Measurements from ENCODE around the gene CRLF1.

The CRLF1 gene

DNA sequence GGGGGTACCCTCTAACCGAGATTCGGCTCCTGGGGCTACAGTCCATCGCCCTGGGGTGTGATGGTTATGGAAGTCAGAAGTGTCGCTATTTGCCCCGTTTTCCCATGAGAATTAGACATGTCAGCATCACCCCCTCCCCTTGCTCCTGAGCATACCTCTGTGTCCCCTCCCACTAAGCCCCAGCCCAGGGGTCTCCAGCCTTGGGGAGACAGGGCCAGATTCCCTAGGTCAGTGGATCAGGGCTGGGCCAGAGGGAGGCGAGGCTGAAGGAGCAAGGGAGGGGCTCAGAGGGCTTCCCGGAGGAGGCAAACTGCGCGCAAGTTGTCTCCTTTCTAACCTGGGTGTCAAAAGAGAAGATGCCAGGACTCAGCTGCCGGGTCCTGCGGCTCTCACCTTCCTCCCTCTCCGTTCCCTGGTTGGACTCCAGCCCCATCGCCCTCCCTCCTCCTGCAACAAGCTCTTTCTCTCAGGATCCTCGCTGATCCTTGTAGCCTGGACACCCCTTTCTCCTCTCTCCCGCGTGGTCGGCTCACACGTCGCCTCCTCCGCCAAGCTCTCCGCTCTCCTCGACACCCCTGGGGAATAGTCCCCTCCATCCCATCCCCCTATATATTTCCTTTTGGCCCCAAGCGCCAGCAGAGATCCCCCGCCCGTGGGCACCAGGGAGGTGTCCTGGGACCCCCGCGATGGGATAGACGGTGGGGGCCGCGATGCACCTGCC is 5.6 kb upstream of the CRLF1 start (continued):
- TF ChIP-seq, protein P1, sequence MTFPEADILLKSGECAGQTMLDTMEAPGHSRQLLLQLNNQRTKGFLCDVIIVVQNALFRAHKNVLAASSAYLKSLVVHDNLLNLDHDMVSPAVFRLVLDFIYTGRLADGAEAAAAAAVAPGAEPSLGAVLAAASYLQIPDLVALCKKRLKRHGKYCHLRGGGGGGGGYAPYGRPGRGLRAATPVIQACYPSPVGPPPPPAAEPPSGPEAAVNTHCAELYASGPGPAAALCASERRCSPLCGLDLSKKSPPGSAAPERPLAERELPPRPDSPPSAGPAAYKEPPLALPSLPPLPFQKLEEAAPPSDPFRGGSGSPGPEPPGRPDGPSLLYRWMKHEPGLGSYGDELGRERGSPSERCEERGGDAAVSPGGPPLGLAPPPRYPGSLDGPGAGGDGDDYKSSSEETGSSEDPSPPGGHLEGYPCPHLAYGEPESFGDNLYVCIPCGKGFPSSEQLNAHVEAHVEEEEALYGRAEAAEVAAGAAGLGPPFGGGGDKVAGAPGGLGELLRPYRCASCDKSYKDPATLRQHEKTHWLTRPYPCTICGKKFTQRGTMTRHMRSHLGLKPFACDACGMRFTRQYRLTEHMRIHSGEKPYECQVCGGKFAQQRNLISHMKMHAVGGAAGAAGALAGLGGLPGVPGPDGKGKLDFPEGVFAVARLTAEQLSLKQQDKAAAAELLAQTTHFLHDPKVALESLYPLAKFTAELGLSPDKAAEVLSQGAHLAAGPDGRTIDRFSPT (tag by site-specific recombination; IDR thresholded peaks at IDR 0.05) = peak; percentile 36; the same call in 1 of the 2 replicates
- TF ChIP-seq GLIS2 (tag by site-specific recombination; IDR thresholded peaks at IDR 0.05) = peak; percentile 60
- TF ChIP-seq OSR2 (tag by site-specific recombination; IDR thresholded peaks at IDR 0.05) = no peak
- TF ChIP-seq ZNF701 (tag by site-specific recombination; IDR thresholded peaks at IDR 0.05) = no peak
- no peak for TF ChIP-seq HOXD13 (CRISPR knock-in tag; IDR thresholded peaks at IDR 0.05; ENCODE audit: borderline replicate concordance)
- peak; percentile 82 for TF ChIP-seq ZNF335 (tag by site-specific recombination; conservative IDR thresholded peaks at IDR 0.05)
- no peak for TF ChIP-seq ZNF2 (tag by site-specific recombination; IDR thresholded peaks at IDR 0.05)
- TF ChIP-seq ZIC2 (tag by site-specific recombination; IDR thresholded peaks at IDR 0.05) = peak; percentile 29; the same call in 1 of the 2 replicates
- TF ChIP-seq ZSCAN30 (tag by site-specific recombination; IDR thresholded peaks at IDR 0.05) = no peak
- TF ChIP-seq ZFP37 (tag by site-specific recombination; IDR thresholded peaks at IDR 0.05) = no peak
- TF ChIP-seq ZNF76 (tag by site-specific recombination; IDR thresholded peaks at IDR 0.05; ENCODE audit: borderline replicate concordance, low read depth) = no peak
- no peak for TF ChIP-seq ZNF266 (tag by site-specific recombination; IDR thresholded peaks at IDR 0.05; ENCODE audit: low read depth)
- no peak for TF ChIP-seq SCRT1 (tag by site-specific recombination; IDR thresholded peaks at IDR 0.05; ENCODE audit: borderline replicate concordance)
- TF ChIP-seq ZNF169 (tag by site-specific recombination; IDR thresholded peaks at IDR 0.05) = no peak
- TF ChIP-seq ZXDB (tag by site-specific recombination; IDR thresholded peaks at IDR 0.05) = peak; percentile 42; the same call in 1 of the 2 replicates
- TF ChIP-seq PRDM1 (tag by site-specific recombination; IDR thresholded peaks at IDR 0.05) = peak; percentile 72
- no peak for TF ChIP-seq ZNF514 (tag by site-specific recombination; IDR thresholded peaks at IDR 0.05)
- no peak for TF ChIP-seq ZNF350 (tag by site-specific recombination; IDR thresholded peaks at IDR 0.05)
- TF ChIP-seq, protein P2, sequence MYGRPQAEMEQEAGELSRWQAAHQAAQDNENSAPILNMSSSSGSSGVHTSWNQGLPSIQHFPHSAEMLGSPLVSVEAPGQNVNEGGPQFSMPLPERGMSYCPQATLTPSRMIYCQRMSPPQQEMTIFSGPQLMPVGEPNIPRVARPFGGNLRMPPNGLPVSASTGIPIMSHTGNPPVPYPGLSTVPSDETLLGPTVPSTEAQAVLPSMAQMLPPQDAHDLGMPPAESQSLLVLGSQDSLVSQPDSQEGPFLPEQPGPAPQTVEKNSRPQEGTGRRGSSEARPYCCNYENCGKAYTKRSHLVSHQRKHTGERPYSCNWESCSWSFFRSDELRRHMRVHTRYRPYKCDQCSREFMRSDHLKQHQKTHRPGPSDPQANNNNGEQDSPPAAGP (tag by site-specific recombination; IDR thresholded peaks at IDR 0.05) = peak; percentile 73; the same call in 1 of the 2 replicates
- TF ChIP-seq ZNF623 (tag by site-specific recombination; IDR thresholded peaks at IDR 0.05) = no peak
- TF ChIP-seq, protein P3, sequence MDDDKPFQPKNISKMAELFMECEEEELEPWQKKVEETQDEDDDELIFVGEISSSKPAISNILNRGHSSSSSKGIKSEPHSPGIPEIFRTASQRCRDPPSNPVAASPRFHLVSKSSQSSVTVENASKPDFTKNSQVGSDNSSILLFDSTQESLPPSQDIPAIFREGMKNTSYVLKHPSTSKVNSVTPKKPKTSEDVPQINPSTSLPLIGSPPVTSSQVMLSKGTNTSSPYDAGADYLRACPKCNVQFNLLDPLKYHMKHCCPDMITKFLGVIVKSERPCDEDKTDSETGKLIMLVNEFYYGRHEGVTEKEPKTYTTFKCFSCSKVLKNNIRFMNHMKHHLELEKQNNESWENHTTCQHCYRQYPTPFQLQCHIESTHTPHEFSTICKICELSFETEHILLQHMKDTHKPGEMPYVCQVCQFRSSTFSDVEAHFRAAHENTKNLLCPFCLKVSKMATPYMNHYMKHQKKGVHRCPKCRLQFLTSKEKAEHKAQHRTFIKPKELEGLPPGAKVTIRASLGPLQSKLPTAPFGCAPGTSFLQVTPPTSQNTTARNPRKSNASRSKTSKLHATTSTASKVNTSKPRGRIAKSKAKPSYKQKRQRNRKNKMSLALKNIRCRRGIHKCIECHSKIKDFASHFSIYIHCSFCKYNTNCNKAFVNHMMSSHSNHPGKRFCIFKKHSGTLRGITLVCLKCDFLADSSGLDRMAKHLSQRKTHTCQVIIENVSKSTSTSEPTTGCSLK (tag by site-specific recombination; IDR thresholded peaks at IDR 0.05) = no peak
- TF ChIP-seq, protein P4, sequence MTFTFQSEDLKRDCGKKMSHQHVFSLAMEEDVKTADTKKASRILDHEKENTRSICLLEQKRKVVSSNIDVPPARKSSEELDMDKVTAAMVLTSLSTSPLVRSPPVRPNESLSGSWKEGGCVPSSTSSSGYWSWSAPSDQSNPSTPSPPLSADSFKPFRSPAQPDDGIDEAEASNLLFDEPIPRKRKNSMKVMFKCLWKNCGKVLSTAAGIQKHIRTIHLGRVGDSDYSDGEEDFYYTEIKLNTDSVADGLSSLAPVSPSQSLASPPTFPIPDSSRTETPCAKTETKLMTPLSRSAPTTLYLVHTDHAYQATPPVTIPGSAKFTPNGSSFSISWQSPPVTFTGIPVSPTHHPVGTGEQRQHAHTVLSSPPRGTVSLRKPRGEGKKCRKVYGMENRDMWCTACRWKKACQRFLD (tag by site-specific recombination; IDR thresholded peaks at IDR 0.05) = no peak
- TF ChIP-seq, protein P5, sequence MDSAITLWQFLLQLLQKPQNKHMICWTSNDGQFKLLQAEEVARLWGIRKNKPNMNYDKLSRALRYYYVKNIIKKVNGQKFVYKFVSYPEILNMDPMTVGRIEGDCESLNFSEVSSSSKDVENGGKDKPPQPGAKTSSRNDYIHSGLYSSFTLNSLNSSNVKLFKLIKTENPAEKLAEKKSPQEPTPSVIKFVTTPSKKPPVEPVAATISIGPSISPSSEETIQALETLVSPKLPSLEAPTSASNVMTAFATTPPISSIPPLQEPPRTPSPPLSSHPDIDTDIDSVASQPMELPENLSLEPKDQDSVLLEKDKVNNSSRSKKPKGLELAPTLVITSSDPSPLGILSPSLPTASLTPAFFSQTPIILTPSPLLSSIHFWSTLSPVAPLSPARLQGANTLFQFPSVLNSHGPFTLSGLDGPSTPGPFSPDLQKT (IDR thresholded peaks at IDR 0.05; ENCODE audit: borderline replicate concordance, low read depth, low read length) = no peak
- TF ChIP-seq ZNF521 (tag by site-specific recombination; IDR thresholded peaks at IDR 0.05) = no peak
- TF ChIP-seq ZNF391 (tag by site-specific recombination; IDR thresholded peaks at IDR 0.05; ENCODE audit: borderline replicate concordance, low read depth) = peak; percentile 60; the same call in 1 of the 2 replicates
- TF ChIP-seq ZSCAN16 (tag by site-specific recombination; IDR thresholded peaks at IDR 0.05) = no peak
- TF ChIP-seq, protein P6, sequence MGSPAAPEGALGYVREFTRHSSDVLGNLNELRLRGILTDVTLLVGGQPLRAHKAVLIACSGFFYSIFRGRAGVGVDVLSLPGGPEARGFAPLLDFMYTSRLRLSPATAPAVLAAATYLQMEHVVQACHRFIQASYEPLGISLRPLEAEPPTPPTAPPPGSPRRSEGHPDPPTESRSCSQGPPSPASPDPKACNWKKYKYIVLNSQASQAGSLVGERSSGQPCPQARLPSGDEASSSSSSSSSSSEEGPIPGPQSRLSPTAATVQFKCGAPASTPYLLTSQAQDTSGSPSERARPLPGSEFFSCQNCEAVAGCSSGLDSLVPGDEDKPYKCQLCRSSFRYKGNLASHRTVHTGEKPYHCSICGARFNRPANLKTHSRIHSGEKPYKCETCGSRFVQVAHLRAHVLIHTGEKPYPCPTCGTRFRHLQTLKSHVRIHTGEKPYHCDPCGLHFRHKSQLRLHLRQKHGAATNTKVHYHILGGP (tag by site-specific recombination; IDR thresholded peaks at IDR 0.05) = no peak
- no peak for TF ChIP-seq ZNF837 (tag by site-specific recombination; IDR thresholded peaks at IDR 0.05)
- TF ChIP-seq, protein P7, sequence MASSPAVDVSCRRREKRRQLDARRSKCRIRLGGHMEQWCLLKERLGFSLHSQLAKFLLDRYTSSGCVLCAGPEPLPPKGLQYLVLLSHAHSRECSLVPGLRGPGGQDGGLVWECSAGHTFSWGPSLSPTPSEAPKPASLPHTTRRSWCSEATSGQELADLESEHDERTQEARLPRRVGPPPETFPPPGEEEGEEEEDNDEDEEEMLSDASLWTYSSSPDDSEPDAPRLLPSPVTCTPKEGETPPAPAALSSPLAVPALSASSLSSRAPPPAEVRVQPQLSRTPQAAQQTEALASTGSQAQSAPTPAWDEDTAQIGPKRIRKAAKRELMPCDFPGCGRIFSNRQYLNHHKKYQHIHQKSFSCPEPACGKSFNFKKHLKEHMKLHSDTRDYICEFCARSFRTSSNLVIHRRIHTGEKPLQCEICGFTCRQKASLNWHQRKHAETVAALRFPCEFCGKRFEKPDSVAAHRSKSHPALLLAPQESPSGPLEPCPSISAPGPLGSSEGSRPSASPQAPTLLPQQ (tag by site-specific recombination; IDR thresholded peaks at IDR 0.05) = peak; percentile 57
- TF ChIP-seq MYNN (tag by site-specific recombination; IDR thresholded peaks at IDR 0.05; ENCODE audit: borderline replicate concordance) = no peak
